GM19324 (cell line): Measurements from ENCODE around the gene OTOS.

Source experiments
- ATAC-seq: cut with Tn5 transposase; IDR thresholded peaks from one replicate; pipeline ENCODE4 v1.9.1; 2021; ENCODE audit warnings: mild to moderate bottlenecking, moderate library complexity; ENCODE audit not compliant: unreplicated experiment, low FRiP score

OTOS gene

DNA sequence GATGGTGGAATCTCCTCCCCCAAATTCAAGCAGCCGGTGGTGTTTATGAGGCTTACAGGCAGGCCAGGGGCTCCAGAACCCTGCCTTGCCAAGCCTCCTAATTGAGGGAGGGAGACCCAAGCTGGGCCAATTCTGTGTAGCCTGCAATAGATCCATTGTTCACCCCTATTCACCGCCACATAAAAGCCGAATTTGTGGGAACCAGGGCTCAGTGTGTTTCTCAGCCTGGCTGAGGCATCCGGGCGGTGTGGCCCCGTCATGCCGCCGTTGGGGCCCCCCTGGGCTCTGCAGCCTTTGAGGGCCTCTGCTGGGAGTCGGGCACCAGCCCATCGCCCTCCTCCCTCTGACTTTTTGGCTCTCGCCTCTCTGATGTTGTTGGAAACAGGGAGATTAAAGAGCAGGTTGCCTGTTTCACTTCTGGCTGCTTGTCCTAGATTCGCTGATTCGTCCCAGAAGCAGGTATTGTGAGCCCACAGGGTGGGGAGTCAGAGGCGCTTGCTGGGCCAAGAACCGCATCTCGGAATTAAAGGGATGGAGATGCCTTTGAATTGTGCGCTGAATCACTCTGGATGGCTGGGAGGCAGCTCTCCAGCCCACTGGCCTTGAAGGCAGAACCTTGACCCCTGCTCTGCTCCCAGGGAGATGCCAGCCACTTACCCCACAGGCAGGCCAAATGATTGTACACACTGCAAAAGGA lies 14.7 kb upstream of the OTOS start:
- ATAC-seq = no peak

DNA sequence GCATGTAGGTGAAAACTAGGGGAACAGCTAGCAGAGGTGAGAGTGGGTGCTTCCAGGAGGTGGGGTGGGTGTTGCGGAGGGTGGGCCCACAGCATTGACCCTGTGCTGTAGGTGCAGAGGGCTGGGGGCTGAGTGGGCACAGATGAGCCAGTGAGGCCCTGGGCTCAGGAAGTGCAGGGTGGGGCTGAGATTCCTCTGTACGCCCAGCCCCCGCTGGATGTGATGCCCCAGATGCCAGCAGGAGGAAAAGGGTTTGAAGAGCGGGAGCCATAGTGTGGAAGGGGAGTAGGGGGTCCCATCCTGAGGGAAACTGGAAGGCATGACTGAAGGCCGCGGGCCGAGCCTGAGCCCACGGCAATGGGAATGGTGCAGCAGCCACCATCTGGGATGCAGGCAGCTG lies 14.1 kb upstream of the OTOS start:
- ATAC-seq = no peak

DNA sequence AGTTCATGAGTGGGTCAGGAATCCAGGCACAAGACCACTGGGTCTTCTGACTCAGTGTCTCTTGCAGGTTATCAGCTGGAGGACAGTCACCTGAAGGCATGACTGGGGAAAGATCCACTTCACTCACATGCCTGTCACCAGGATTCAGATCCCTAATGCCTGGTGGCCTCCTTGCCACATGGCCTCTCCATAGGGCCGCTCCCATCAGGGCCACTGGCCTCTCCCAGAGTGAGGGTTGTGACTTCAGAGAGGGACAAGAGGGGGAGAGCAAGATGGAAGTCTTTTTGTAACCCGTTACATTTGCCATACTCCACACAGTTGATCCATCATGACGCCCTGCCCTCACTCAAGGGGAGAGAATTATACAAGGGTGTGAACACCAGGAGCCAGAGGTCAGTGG lies 13.0 kb upstream of the OTOS start:
- ATAC-seq = no peak

DNA sequence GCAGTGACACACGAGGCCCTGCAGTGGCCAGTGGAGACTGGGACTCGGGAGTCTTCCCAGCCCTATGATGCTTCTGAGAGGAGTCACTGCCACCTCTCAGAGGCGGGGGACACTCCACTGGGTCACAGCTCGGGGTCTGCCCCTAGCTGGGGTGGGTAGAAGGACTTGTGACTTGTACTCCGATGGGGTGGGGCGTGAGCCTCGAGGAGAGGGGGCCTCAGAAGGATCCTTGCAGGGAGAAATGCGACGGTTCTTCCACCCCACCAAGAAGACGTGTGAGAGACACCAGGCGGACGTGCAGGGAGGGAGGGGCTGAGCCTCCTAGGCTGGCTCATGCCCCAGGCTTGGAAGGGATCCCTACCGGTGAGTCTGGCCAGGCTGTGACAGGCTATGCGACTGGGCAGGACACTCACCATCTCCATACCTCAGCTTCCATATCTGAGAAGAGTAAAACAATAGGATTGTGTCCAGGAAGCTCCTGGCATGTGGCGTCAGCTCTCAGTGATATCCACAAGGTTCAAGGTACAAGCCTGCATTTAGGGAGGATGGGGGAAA lies 11.1 kb upstream of the OTOS start:
- no peak for ATAC-seq

DNA sequence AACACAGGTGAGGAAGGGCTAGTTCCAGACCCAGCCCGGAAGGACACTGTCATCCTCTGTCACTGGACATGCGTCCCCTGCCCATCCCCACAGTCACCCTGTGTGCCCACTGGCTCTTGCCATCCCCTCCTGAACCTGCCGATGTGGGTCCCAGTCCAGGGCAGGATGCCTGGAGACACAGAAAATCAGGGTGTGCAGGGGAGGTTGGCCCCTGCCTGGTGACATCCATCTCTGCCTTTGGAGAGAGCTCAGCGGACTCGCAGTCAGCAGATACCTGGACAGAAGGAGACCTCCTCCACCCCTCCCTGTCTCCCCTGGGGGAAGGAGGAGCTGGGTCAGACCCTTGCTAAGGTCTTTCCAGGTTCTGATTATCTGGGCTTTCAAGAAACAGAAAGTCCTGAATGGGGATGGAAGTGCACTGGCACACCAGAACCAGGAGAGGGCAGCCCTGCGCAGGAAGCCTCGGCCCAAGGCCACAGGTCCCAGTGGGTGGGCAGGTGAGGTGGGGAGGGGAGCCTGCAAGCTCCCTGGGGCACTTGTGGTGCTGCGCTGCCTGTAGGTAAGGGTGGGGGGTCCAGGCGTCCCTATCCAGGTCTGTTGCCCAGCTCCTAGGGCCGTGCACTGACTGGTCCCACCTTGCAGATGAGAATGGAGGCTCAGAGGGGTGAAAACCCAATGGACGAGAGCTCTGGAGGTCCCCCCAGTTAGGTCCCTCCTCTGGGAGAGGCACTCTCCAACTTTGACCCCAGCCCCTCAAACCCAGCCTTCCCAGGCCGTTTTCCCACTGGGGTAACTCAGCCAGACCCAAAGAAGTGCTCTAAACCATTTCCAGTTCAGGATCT lies 9.7 kb upstream of the OTOS start:
- ATAC-seq = no peak

DNA sequence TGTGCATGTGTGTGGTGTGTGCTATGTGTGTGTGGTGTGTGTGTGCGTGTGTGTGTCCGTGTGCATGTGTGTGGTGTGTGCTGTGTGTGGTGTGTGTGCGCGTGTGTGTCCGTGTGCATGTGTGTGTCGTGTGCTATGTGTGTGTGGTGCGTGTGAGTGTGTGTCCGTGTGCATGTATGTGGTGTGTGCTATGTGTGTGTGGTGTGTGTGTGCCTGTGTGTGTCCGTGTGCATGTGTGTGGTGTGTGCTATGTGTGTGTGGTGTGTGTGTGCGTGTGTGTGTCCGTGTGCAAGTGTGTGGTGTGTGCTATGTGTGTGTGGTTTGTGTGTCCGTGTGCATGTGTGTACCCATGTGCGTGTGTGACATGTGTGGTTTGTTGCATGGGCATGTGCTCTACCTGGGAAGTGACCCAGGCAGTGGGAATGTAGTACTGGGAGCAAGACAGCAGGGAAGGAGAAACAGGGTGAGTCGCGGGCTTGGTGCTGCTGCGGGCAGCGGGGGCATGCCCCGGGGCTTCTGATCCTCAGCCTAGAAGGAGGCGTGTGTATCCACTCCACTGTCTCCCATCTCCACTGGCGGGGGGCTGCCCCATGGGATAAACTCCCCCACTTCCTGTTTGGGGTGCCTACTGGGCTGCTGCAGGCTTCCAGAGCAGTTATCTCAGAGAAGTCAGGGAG lies 7.6 kb upstream of the OTOS start:
- no peak for ATAC-seq

DNA sequence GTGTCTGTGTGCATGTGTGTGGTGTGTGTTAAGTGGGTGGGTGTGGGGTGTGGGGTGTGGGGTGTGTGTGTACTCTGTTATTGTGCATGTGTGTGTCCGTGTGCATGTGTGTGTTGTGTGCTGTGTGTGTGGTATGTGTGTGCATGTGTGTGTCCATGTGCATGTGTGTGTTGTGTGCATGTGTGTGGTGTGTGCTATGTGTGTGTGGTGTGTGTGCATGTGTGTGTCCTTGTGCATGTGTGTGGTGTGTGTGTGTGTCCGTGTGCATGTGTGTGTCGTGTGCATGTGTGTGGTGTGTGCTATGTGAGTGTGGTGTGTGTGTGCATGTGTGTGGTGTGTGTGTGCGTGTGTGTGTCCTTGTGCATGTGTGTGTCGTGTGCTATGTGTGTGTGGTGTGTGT lies 6.9 kb upstream of the OTOS start:
- ATAC-seq = no peak

DNA sequence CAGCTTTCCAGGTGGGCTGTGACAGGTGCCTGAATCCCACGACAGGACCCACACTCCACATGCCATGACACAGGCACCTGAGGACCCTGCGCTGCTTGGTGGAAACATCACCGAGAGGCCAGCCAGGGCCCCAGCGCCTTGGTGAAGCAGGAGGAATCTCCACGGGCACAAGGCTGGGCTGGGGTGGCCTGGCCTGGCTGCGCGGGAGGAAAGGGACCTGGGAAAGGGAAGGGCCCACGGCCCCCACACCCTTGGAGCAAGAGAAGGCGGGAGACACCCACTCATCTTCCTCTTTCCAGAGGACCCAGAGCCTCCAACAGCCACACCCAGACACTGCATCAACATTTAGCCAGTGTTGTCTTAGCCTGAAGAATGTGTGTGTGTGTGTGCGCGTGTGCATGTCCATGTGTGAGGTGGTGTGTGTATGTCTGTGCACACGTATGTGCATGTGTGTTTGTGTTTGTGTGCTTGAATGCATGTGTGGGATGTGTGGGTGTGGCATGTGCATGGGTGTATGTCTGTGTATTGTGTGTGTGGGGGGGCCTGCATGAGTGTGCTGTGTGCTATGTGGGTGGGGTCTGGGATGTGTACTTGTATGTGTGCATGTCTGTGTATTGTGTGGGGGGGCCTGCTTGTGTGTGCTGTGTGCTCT lies 6.3 kb upstream of the OTOS start:
- ATAC-seq = no peak

DNA sequence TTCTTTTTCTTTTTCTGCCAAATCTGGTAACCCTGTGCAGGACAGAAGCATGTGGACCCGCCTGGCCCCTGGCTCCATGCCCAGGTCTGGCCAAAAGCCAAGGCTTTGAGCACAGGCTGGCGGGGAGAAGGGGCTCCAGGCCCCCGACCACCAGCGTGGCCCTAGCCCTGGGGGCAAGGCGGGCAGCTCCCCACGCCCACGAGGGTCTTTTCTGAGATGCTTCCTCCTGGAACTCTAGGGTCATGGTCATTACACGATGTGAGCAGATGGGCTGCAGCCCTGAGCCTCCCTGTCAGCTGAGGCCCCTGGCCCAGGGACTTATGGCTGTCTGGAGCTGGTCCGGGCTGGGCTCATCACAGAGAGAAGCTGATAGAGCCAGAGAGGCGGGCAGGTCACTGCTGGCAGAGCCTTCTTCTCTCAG lies 5.7 kb upstream of the OTOS start:
- no peak for ATAC-seq

DNA sequence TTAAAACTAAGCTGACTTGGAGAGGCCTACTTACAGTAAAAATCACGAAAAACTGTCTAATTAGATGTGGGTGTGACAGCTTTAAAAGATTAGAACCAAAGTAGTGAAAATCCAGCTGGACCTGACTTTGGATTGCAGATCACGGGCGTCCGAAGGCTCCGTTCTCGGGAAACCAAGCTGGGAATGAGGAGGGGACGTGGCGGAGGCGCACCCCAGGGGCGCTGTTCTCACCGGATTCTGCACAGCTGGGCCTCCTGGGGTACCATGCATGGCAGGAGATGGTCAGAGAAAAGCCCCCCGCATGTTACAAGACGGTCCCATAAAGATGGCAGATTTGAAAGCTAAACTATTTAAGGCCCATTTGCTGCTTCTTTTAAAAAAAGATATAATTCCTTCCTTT lies 5.0 kb upstream of the OTOS start:
- no peak for ATAC-seq

DNA sequence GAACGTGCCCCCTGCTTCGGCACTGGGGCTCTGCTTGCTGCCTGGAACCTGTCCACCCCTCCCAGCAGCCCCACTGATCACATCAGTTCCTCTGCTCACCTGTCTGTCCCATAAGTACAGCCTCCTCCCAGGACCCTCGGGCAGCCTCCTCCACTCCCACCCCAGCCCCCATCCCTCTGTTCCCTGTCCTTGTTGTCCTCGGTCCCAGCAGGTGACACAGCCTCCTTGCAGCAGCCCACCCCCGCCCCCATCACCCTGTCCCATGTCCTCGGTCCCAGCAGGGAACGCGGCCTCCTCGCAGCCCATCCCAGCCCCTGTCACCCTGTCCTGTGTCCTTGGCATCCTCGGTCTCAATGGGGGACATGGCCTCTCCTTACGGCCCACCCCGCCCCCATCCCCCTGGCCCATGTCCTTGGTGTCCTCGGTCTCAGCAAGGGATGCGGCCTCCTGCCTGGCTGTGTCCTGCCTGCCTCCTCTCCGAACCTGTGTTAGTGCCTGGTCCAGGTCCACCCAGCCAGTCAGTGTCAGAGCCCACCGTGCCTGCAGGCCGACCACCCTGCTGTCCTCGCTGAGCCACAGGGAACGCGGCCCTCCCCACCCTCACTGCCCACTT lies 4.3 kb upstream of the OTOS start:
- ATAC-seq = no peak

DNA sequence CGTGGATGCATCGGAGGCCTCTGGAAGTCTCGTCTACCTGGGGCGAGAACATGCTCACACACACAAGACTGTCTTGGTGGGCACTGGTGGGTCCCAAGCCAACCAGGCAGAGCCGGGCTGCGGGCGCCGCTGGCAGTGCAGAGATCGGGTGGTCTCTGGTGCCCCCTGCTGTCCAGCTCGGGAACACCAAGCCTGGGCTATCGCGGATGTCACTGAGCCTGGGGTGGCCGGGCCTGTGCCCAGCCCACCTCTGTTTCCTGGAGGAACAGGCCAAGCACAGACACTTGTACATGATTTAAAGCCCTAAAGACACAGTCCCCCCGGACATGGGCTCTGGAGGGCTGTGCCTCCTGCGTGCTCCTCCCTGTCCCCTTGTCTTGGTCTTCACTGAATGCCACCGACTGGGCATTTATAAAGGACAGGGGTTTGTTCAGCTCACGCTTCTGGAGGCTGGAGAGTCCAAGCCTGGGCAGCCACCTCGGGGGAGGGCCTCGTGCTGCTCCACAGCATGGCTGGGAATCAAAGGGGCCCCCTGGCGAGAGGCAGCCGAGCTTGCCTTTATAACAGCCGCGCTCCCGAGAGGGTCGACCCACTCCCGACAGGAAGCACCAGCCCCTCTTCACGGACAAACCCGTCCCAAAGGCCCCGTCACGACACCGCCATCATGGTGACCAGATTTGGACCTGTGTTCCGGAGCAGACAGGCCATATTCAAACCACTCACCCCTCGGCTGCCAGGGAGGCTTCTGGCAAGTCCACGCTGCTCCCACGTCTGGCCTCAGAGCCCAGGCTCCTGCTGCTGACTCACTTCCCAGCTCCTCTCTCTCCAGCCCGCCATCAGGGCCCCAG lies 3.6 kb upstream of the OTOS start:
- no peak for ATAC-seq

DNA sequence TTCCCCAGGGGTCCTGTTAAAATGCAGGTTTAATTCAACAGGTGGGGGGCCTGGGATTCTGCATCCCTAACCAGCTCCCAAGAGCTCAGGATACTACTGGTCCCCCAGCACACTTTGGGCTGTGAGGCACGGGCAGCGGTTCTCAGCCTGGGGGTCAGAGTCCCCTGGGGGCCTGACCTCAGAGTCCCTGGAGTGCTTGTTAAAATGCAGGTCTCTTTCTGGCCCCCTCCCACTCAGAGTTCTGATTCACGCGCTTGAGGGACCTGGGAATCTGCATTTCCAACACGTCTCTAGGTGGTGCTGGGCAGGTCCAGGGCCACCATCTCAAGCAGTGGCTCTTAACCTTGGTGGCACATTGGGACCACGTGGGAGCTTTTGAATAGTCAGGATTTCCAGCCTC lies 2.8 kb upstream of the OTOS start:
- no peak for ATAC-seq

DNA sequence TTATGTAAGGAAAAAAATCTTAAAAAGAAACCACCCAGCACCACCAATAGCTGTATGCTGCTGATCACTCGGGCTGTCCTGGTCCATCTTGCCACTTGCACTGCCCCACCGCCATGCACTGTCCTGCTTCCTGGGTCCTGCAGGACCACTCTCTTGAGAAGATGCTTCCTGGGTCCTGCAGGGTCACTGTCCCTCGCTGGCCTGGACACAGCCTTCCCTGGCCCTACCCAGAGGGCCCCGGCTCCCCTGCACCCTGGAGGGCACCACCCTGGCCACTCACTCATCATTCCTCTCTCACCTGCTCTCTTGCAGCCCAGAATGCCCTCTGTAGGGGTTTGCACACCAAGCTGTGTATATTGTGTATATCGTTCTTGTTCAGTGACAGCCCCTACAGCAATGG lies 2.4 kb upstream of the OTOS start:
- no peak for ATAC-seq

DNA sequence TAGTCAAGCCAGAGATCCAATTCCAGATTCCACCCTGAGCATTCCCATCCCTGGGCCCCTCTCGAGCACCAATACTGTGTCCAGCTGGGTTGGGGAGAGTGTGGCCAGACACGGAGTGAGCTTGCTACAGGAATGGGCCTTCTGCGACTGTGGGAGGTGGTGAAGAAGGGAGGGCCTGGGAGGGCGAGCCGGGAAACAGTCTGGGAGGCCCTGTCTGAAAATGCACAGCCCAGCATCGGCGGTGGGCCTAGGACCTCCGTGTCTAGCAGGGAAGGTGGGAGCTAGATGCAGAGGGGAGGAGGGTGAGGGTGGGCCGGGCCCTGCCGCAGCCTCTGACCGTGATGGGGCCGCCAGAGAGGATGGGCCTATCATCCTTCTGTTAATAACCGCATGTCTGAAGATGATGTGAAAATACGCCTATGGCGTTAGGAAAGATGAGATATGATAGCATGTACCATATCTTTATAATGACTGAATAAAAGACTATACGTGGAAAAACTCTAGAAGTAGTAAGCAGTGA lies 1.9 kb upstream of the OTOS start:
- ATAC-seq = no peak

DNA sequence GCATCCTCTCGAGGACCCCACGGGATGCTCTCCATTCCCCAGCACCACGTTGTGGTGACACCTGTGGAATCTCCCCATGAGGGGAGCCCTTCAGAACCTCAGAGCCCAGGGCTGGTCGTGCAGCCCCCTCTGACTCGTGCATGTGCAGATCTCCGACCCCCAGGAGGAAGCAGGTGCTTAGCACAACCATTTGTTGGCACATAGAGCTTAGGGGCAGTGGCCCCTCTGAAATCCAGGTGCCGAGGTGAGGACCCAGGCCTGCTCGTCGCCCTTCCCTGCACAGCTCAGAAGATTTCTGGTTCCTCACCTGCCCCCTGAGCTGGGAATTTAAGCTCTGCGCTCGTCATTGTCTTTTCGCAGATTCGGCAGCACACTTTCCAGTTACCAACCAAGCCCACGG lies 1.3 kb upstream of the OTOS start:
- no peak for ATAC-seq

DNA sequence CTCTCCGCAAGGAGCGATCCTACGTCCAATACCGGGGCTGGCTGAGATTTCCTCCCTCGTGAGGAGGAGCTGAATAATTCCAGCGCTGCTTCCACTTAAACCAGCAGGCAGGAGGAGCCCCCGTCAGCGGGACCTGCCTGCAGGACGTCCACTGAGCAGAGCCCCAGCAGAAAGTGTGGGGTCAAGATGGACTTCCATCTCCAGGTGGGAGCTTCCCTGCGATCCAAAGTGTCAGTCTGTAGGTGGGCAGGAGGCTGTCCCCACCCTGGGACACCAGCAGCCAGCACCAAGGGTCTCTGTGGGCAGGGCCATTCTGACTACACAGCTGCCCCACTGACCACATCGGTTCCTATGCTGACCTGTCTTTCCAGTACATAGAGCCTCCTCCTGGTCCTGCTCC lies 462 bp upstream of the OTOS start:
- no peak for ATAC-seq

DNA sequence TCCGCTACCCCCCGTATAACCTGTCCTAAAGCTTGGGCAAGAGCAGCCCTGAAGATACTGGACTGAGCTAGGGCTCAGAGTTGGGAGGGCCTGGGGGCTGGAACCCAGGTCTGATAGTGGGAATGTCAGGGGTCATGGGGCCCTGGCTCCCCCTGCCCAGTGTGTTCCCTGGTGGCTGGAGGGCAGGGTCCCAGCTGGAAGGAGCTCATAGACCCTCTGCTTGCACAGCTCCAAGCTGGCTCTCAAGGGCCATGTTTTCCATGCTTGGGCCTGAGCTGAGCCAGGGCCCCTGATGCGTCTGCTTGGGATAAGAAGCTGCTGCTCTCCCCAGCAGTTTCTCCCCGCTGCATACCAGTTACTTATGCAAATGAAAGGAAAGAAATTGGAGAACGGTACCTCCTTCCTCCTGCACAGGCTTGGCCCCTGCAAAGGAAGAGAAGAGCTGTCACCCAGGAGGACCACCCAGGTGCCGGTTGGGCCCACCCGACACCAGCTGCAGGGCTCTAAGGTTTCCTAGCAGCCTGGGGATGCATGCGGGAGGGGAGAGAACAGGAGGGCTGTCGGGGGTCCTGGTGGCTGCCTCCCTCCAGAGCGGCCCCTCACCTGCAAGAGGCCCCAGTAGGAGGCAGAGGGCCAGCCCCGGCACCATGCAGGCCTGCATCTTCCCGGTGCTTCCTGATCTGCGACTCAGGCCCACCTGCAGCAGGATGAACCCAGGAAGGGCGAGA lies 628 bp downstream of the OTOS start:
- no peak for ATAC-seq

DNA sequence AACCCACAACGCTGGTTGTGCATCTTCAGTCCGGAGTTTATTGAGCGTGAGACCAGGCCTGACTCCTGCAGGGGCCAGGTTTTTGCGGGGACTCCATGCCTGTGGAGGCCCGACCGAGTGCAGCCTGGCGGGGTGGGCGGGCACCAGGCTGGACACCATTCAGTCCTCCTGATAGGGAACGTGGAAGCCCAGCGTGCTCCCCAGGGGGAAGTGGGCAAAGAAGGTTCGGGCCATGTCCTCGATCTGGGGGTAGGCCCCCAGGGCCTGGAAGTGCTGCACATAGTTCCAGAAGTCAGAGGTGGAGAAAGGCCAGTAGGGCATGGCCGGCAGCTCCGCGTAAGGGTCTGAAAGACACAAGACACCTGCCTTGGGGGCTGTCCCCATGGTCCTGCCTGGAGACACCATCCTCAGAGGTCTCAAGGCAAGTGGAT lies 1.4 kb downstream of the OTOS start:
- no peak for ATAC-seq
